GM19239 (cell line): ENCODE data around the gene SFR1.
"Not testable (repeated sequence)": the region's sequence is repeated elsewhere in the genome, so short reads cannot be mapped to it uniquely, and the experiment has no call there.

ENCODE experiments used
- DNase-seq: peaks from one replicate; pipeline ENCODE4 v3.0.0; 2011; ENCODE audit warnings: low spot score; ENCODE audit not compliant: insufficient read length
- FAIRE-seq: peaks from 2 replicates; lab custom pipeline; 2011; peaks lifted over from hg19 to GRCh38; lab: Jason Lieb, UNC

SFR1 gene

GRCh38 chr10:104151737-104152136 lies 29.8 kb downstream of the SFR1 start:
- FAIRE-seq (no peak), DNase-seq (no peak)

GRCh38 chr10:104155591-104155990 lies 33.6 kb downstream of the SFR1 start:
- DNase-seq = no peak
- no peak for FAIRE-seq

- DNase-seq (no peak), FAIRE-seq (no peak)
Observed at GRCh38 chr10:104170610-104171254, 48.8 kb downstream of the SFR1 start.

GRCh38 chr10:104174136-104174535 lies 52.2 kb downstream of the SFR1 start:
- not testable (repeated sequence) for FAIRE-seq, DNase-seq
